PC-9 (cell line): ENCODE data around the gene ANKRD44. TPM values are rescaled to one million over a fixed set of nuclear protein-coding genes. Genes with fewer than 3 reads are reported as not detected.

ENCODE experiments used
- BruUV-seq: library from RNA; stranded (reverse); fragments of 400-500 nt; replicated peaks from 2 replicates; lab custom pipeline; 2021; lab: Mats Ljungman, UMichigan
- CTCF ChIA-PET: fragments of 300-600 bp; sonication (Branson Sonifier 250); formaldehyde crosslinking; loops from one replicate; lab custom pipeline; 2022; ENCODE audit warnings: antibody characterized with exemption; lab: Charles Lee
- POLR2A ChIA-PET: fragments of 300-600 bp; sonication (Branson Sonifier 250); formaldehyde crosslinking; loops from one replicate; lab custom pipeline; 2022; ENCODE audit warnings: antibody characterized with exemption; ENCODE audit not compliant: unreplicated experiment; lab: Charles Lee
- DNase-seq, 2 experiments: peaks; one replicate each; pipeline versions ENCODE4 v3.0.0 to v3.0.0-alpha.2; 2015 to 2022; ENCODE audit warnings: mixed read lengths in 1 of 2
- H2AFZ ChIP-seq: fragments of 200-600 bp; sonication (generic); 2 replicates; pipeline ENCODE4 v1.8.1; 2017; ENCODE audit warnings: antibody characterized with exemption
- H3F3A ChIP-seq: fragments of 200-600 bp; sonication (generic); 2 replicates; pipeline ENCODE4 v1.8.1; 2017; ENCODE audit warnings: antibody characterized with exemption, mild to moderate bottlenecking, low read depth; ENCODE audit not compliant: insufficient read depth
- H3K27ac ChIP-seq: fragments of 200-600 bp; sonication (generic); 2 replicates; pipeline ENCODE4 v1.6.1; 2016; ENCODE audit warnings: mixed run types
- H3K27me3 ChIP-seq: fragments of 200-600 bp; sonication (generic); 2 replicates; pipeline ENCODE4 v1.6.1; 2016; ENCODE audit warnings: low read depth, mixed run types; ENCODE audit not compliant: insufficient read depth
- H3K36me3 ChIP-seq: fragments of 200-600 bp; sonication (generic); 2 replicates; pipeline ENCODE4 v1.6.1; 2016; ENCODE audit warnings: low read depth, mixed run types
- H3K4me1 ChIP-seq: fragments of 200-600 bp; sonication (generic); replicated peaks from 2 replicates; pipeline ENCODE4 v1.6.1; 2016; ENCODE audit warnings: mixed run types; ENCODE audit not compliant: insufficient read depth
- H3K4me2 ChIP-seq: fragments of 200-600 bp; sonication (generic); 2 replicates; pipeline ENCODE4 v1.6.1; 2017; ENCODE audit warnings: mixed run types
- H3K4me3 ChIP-seq: fragments of 200-600 bp; sonication (generic); 2 replicates; pipeline ENCODE4 v1.6.1; 2016; ENCODE audit warnings: mixed run types
- H3K79me2 ChIP-seq: fragments of 200-600 bp; sonication (generic); 2 replicates; pipeline ENCODE4 v1.6.1; 2017; ENCODE audit warnings: low read depth, mixed run types
- H3K9me2 ChIP-seq: fragments of 200-600 bp; sonication (generic); 2 replicates; pipeline ENCODE4 v1.8.1; 2017; ENCODE audit warnings: mild to moderate bottlenecking; ENCODE audit not compliant: insufficient read depth
- H3K9me3 ChIP-seq: fragments of 200-600 bp; sonication (generic); 2 replicates; pipeline ENCODE4 v1.8.1; 2016; ENCODE audit warnings: low read depth; ENCODE audit not compliant: insufficient read depth
- H4K20me1 ChIP-seq: fragments of 200-600 bp; sonication (generic); 2 replicates; pipeline ENCODE4 v1.8.1; 2017; ENCODE audit not compliant: insufficient read depth
- CTCF ChIP-seq: fragments of 200-600 bp; sonication (generic); conservative IDR thresholded peaks from 2 replicates; pipeline ENCODE4 v1.6.1; 2017; ENCODE audit warnings: mixed run types, antibody characterized with exemption, mild to moderate bottlenecking, moderate library complexity
- EZH2 ChIP-seq: fragments of 200-600 bp; sonication (generic); IDR thresholded peaks from 2 replicates; pipeline ENCODE4 v1.8.0; 2017; ENCODE audit warnings: antibody characterized with exemption, low read depth
- intact Hi-C: fragments of 100-400 bp; cut with micrococcal nuclease; formaldehyde crosslinking; loops from one replicate; pipeline ENCODE4 v1.10.0; 2022; ENCODE audit not compliant: unreplicated experiment
- total RNA-seq: library from RNA; stranded (reverse); gene quantifications from 2 replicates; pipeline ENCODE4 v1.2.3, GENCODE V29; 2021

The ANKRD44 gene
- total RNA-seq, 1 experiment from 2014 or later: 3.4 TPM

GRCh38 chr2:197276156-197276555 lies 34.4 kb downstream of the ANKRD44 start:
- H3K4me2 ChIP-seq: no peak overlapping the region
- no peak for TF ChIP-seq EZH2
- TF ChIP-seq CTCF: no peak
- no peak overlapping the region for H3K27ac ChIP-seq
- DNase-seq: no peak
- H4K20me1 ChIP-seq: no peaks in the 10 kb centered on the region
- ChIA-PET POLR2A (no interaction called here), CTCF (no interaction called here)
- H3K4me1 ChIP-seq: no peaks in the 10 kb centered on the region
- no peak overlapping the region for H2AFZ ChIP-seq
- H3K79me2 ChIP-seq: no peaks in the 10 kb centered on the region
- H3K36me3 ChIP-seq: no peaks in the 10 kb centered on the region
- no peaks in the 10 kb centered on the region for H3K9me3 ChIP-seq
- intact Hi-C loops: no loop called here
- no peaks in the 10 kb centered on the region for H3F3A ChIP-seq
- peaks cover 3% of the 10 kb centered on the region; the same call in 1 of the 2 replicates for H3K27me3 ChIP-seq
- H3K9me2 ChIP-seq: no peaks in the 10 kb centered on the region
- no peak overlapping the region for H3K4me3 ChIP-seq
- BruUV-seq: no TSS peak

- Histone ChIP-seq H4K20me1 (no peaks in the 10 kb centered on the region), H3F3A (no peaks in the 10 kb centered on the region), H3K36me3 (no peaks in the 10 kb centered on the region), H3K4me2 (no peak overlapping the region), H3K27me3 (no peaks in the 10 kb centered on the region), H3K79me2 (no peaks in the 10 kb centered on the region), H3K27ac (no peak overlapping the region), H3K9me3 (no peaks in the 10 kb centered on the region), H3K4me1 (no peaks in the 10 kb centered on the region), H3K9me2 (no peaks in the 10 kb centered on the region), H2AFZ (no peak overlapping the region), H3K4me3 (no peak overlapping the region)
- TF ChIP-seq CTCF (no peak), EZH2 (no peak)
- intact Hi-C loops: no loop called here
- no peak for DNase-seq
- no TSS peak for BruUV-seq
- ChIA-PET POLR2A (no interaction called here), CTCF (no interaction called here)
These were observed 35.6 kb downstream of the ANKRD44 start for GRCh38 chr2:197274937-197275336.

- Histone ChIP-seq H3K9me3 (no peaks in the 10 kb centered on the region), H3K4me2 (no peak overlapping the region), H3K79me2 (no peaks in the 10 kb centered on the region), H3K4me3 (no peak overlapping the region), H3K36me3 (no peaks in the 10 kb centered on the region), H3K27me3 (no peaks in the 10 kb centered on the region), H3F3A (no peaks in the 10 kb centered on the region), H3K4me1 (no peaks in the 10 kb centered on the region), H3K9me2 (no peaks in the 10 kb centered on the region), H2AFZ (no peak overlapping the region), H3K27ac (no peak overlapping the region), H4K20me1 (no peaks in the 10 kb centered on the region)
- BruUV-seq: no TSS peak
- TF ChIP-seq EZH2: no peak
- TF ChIP-seq CTCF: no peak
- no peak for DNase-seq
- ChIA-PET POLR2A (no interaction called here), CTCF (no interaction called here)
- intact Hi-C loops: no loop called here
These were observed 36.2 kb downstream of the ANKRD44 start for GRCh38 chr2:197274349-197274748.
